AG04450 (cell line): Measurements from ENCODE around the gene EFNA5. TPM values are rescaled to one million over a fixed set of nuclear protein-coding genes. Genes with fewer than 3 reads are reported as not detected.

ENCODE experiments used
- CTCF ChIA-PET: fragments of 300-600, 350-600 bp; formaldehyde crosslinking; extraction: SDS; loops from one replicate; lab custom pipeline; 2022; ENCODE audit warnings: antibody characterized with exemption, inconsistent platforms; lab: Charles Lee
- POLR2A ChIA-PET: fragments of 350-600 bp; formaldehyde crosslinking; extraction: SDS; loops from one replicate; lab custom pipeline; 2021; ENCODE audit warnings: antibody characterized with exemption, inconsistent platforms; lab: Yijun Ruan, JAX
- DNase-seq: peaks from one replicate; pipeline ENCODE4 v3.0.0-alpha.2; 2011; ENCODE audit warnings: low read depth, low spot score
- H3K27ac ChIP-seq: one replicate; pipeline ENCODE4 v1.5.1; 2012; ENCODE audit warnings: low read depth, low read length, control low read depth
- H3K27me3 ChIP-seq: one replicate; pipeline ENCODE4 v1.6.0; 2012; ENCODE audit warnings: low read length; ENCODE audit not compliant: control insufficient read depth, insufficient read depth
- H3K4me3 ChIP-seq: 2 replicates; pipeline ENCODE4 v1.5.1; 2011; ENCODE audit warnings: mild to moderate bottlenecking, low read depth, low read length, control low read depth
- H3K9me3 ChIP-seq: 2 replicates; pipeline ENCODE4 v1.5.1; 2012; ENCODE audit warnings: low read length; ENCODE audit not compliant: control insufficient read depth, insufficient read depth
- CTCF ChIP-seq: IDR thresholded peaks from 2 replicates; pipeline ENCODE4 v1.5.1; 2011; ENCODE audit warnings: low read depth, low read length, control low read depth, inconsistent platforms
- polyA plus RNA-seq: library from polyadenylated mRNA; depleted of rRNA; stranded (reverse); fragments of >200 nt; gene quantifications from 2 replicates; pipeline ENCODE4 v1.2.3, GENCODE V29; 2011

The EFNA5 gene
- polyA plus RNA-seq, 1 experiment = 3.0 TPM

GRCh38 chr5:107636555-107636954, 34.2 kb downstream of the EFNA5 start:
- H3K27me3 ChIP-seq = no peaks in the 10 kb centered on the region
- H3K27ac ChIP-seq = no peak overlapping the region
- CTCF ChIA-PET = interaction anchor here (1.0 kb wide), 1 partner anchor 38 kb away, joined by 3 read pairs; no protein-coding TSS in a partner anchor
- no peak for TF ChIP-seq CTCF
- no peak overlapping the region for H3K4me3 ChIP-seq
- no peak for DNase-seq
- POLR2A ChIA-PET = no interaction called here
- H3K9me3 ChIP-seq = no peaks in the 10 kb centered on the region

- ChIA-PET POLR2A (no interaction called here), CTCF (interaction anchor here (1.0 kb wide), 1 partner anchor 38 kb away, joined by 3 read pairs; no protein-coding TSS in a partner anchor)
- no peak for DNase-seq
- no peaks in the 10 kb centered on the region for H3K27me3 ChIP-seq
- no peaks in the 10 kb centered on the region for H3K9me3 ChIP-seq
- no peak overlapping the region for H3K4me3 ChIP-seq
- TF ChIP-seq CTCF = no peak
- H3K27ac ChIP-seq = no peak overlapping the region
Observed at GRCh38 chr5:107636068-107636467, 34.7 kb downstream of the EFNA5 start.

- ChIA-PET CTCF (no interaction called here), POLR2A (no interaction called here)
- TF ChIP-seq CTCF = no peak
- Histone ChIP-seq H3K27me3 (no peaks in the 10 kb centered on the region), H3K4me3 (no peak overlapping the region), H3K9me3 (no peaks in the 10 kb centered on the region), H3K27ac (no peak overlapping the region)
- DNase-seq = no peak
Observed at GRCh38 chr5:107634981-107635848, 35.5 kb downstream of the EFNA5 start.

GRCh38 chr5:107633171-107633901, 37.4 kb downstream of the EFNA5 start:
- CTCF ChIA-PET = no interaction called here
- no peaks in the 10 kb centered on the region for H3K27me3 ChIP-seq
- no peak for TF ChIP-seq CTCF
- no peaks in the 10 kb centered on the region for H3K9me3 ChIP-seq
- no peak overlapping the region for H3K27ac ChIP-seq
- POLR2A ChIA-PET = no interaction called here
- H3K4me3 ChIP-seq = no peak overlapping the region
- DNase-seq = no peak

- H3K27me3 ChIP-seq = no peaks in the 10 kb centered on the region
- no peaks in the 10 kb centered on the region for H3K9me3 ChIP-seq
- no peak for TF ChIP-seq CTCF
- POLR2A ChIA-PET = no interaction called here
- no peak for DNase-seq
- H3K27ac ChIP-seq = no peak overlapping the region
- H3K4me3 ChIP-seq = no peak overlapping the region
- CTCF ChIA-PET = no interaction called here
Observed at GRCh38 chr5:107631805-107632362, 38.9 kb downstream of the EFNA5 start.
